Measurements from ENCODE around the gene XK.

DNA sequence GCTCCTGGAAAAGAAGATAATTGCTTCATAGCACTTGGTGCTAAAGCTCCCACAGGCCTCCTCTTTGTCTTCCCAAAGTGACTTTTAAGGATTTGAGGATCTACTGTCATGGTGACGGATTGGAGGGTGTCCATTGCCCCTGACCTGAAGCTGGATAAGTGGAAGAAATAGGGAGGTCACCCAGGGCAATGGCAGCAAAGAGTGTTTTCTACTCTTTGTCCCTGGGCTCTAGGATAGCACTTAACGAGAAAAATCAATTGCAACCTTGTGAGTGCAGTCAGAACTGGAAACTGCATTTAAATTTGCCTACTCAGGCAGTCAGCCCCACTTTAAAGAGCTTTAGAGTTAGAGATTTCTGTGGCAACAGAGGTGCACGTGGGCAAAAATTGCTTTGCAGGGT, 43.7 kb upstream of the XK start:
- TF ChIP-seq, protein P1, sequence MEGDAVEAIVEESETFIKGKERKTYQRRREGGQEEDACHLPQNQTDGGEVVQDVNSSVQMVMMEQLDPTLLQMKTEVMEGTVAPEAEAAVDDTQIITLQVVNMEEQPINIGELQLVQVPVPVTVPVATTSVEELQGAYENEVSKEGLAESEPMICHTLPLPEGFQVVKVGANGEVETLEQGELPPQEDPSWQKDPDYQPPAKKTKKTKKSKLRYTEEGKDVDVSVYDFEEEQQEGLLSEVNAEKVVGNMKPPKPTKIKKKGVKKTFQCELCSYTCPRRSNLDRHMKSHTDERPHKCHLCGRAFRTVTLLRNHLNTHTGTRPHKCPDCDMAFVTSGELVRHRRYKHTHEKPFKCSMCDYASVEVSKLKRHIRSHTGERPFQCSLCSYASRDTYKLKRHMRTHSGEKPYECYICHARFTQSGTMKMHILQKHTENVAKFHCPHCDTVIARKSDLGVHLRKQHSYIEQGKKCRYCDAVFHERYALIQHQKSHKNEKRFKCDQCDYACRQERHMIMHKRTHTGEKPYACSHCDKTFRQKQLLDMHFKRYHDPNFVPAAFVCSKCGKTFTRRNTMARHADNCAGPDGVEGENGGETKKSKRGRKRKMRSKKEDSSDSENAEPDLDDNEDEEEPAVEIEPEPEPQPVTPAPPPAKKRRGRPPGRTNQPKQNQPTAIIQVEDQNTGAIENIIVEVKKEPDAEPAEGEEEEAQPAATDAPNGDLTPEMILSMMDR (IDR thresholded peaks at IDR 0.05; ENCODE audit: insufficient read depth, low read length, poor library complexity, severe bottlenecking): no peak
- no peak for TF ChIP-seq EZH2phosphoT487 (conservative IDR thresholded peaks at IDR 0.05; ENCODE audit: low read length)

Data from SU-DHL-6 (cell line).